T-helper 9 cell (primary cell): Measurements from ENCODE around the gene SLC2A4.

Experiments used
- DNase-seq: peaks from one replicate; pipeline ENCODE4 v3.0.0-alpha.2; 2020

SLC2A4 gene

DNA sequence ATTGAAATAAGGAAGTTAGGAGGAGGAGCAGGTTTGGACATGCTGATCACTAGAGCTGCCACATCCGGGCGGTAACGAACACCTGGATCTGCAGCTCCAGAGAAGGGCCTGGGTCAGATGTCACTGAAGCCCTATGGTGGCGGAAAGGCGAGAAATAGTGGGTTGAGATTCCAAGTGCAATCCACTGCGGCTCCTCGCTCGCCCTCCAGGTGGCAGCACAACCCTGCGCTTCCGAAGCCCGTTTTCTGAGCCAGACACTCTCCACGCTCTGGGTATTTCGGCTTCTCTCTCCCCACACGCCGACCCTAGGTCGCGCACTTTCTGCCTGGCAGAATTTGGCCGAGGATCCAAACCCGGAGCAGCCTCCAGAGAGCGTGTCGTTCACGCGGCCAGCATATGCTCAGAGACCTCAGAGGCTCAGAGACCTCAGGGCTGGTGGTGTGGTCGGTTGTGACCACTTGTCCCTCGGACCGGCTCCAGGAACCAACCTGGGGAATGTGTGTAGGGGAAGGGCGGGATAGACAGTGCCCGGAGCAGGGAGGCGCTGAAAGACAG, 922 bp upstream of the SLC2A4 start:
- peak; percentile 74 for DNase-seq

DNA sequence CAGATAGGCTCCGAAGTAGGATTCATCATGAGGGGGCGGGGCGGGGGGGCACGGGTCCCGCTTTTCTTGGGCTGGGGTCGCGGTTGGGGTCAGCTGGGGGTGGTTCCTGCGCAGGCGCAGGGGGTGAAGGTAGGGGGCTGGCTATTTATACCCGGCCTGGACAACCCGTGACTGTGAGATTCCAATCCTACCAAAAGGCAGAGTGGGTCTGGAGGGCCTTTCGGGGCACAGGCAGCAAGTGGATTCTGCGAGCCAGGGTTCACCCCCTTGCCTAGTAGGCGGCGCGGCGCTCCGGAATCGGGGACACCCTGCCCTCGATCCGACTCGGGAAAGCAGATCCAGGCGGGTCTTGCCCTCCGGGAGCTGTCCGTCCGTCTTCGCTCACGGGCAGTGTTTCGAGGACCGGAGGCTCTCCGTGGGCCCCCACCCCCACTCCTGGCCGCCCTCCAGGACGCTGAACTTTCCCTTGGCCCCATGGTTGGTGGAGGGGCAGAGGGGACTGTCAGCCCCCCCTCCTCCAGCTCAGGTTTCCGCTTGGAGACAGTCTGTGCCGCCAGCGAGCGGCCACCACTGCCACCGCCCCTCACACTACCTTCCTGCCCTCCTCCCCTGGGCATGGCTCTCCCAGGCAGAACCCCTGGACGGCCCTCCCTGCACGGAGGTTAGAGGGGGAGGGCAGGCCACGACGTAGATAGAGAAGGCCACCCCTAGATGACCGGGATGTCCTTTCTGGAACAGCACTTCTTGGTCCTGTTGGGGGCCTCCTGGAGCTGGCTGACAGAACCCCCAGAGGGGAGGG, 634 bp downstream of the SLC2A4 start:
- DNase-seq = no peak

DNA sequence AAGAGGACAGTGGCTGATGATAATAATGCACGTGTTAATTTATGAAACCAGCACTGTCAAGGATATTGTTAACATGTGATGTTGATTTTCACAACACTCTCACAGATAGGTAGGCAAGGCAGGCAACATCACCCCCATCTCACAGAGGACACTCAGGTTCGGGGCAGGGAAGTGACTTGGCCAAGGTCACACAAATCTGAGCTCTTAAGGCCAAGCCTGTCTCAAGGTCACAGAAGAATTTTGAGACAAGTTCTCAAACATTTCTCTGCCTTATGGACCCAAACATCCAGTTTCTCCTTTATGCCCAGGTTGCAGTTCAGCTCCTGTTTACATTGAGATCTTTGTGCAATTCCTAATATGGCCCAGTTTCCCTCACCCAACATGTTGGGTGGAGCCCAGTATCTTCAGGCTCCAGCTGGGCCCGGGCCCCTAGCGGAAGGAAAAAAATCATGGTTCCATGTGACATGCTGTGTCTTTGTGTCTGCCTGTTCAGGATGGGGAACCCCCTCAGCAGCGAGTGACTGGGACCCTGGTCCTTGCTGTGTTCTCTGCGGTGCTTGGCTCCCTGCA, 1.3 kb downstream of the SLC2A4 start:
- no peak for DNase-seq

DNA sequence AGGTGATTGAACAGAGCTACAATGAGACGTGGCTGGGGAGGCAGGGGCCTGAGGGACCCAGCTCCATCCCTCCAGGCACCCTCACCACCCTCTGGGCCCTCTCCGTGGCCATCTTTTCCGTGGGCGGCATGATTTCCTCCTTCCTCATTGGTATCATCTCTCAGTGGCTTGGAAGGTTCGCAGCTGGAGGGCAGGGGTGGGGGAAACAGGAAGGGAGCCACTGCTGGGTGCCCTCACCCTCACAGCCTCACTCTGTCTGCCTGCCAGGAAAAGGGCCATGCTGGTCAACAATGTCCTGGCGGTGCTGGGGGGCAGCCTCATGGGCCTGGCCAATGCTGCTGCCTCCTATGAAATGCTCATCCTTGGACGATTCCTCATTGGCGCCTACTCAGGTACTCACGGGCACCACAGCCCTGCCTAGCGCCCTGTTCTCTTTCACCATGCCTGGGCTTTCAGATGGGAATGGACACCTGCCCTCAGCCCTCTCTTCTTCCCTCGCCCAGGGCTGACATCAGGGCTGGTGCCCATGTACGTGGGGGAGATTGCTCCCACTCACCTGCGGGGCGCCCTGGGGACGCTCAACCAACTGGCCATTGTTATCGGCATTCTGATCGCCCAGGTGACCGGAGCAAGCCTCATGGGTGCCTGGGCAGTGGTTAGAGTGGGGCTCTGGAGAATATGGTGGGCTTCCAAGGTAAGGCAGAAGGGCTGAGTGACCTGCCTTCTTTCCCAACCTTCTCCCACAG, 2.1 kb downstream of the SLC2A4 start:
- DNase-seq = no peak

DNA sequence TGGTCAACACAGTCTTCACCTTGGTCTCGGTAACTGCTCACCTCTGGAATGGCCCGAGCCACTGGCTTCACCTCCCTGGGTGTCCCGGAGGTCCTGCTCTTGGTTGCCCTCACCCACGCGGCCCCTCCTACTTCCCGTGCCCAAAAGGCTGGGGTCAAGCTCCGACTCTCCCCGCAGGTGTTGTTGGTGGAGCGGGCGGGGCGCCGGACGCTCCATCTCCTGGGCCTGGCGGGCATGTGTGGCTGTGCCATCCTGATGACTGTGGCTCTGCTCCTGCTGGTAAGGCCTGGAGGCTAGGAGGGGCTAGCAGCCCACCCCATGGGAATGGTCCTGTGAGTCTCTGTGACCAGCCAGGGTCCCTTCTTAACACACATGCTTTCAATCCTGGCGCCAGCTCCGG, 3.4 kb downstream of the SLC2A4 start:
- no peak for DNase-seq

DNA sequence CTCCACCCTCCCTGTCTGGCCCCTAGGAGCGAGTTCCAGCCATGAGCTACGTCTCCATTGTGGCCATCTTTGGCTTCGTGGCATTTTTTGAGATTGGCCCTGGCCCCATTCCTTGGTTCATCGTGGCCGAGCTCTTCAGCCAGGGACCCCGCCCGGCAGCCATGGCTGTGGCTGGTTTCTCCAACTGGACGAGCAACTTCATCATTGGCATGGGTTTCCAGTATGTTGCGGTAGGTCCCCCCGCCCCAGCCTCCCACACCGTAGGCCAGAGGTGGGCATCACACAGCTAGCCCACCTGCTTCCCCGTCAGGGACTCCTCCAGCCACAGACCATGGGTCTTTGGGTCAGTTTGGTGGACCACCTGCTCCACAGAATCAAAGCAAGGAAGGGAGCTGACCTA, 4.2 kb downstream of the SLC2A4 start:
- no peak for DNase-seq

DNA sequence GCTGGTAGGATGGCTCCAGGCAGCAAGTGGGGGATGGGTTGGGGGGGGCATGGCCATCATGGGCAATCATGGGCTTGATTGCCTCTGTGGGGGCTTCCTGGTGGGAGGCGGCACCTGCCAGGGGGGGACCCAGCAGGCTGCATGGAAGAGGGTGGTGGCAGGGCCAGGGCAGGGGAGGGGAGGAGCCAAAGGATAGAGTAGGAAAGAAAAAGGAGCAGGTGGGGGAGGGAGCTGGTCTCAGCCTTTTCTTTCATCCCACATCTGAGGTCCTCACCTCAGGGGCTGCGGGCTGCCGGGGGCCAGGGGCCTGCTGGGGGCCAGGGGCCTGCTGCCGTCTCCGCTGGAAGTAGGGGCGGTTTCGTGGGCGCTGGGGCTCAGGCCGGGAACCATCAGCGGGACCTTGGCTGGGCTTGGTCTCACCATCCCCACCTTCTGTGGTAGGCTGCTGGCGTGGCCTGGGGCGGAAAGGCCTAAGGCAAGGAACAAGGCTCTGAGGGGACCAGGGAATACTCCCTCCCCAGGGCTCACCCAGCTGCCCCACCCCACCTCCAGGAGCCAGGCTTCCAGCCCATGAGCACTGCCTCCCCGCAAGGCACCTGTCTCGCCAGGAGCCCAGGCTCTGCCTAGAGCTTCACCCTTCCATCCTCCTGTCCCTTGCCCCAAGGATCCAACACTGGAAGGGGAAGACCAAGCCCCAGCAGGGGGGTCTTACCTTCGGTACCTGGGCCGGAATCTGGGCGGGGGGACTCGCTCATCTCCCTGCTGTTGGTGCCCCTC, 7.9 kb downstream of the SLC2A4 start:
- DNase-seq = no peak

DNA sequence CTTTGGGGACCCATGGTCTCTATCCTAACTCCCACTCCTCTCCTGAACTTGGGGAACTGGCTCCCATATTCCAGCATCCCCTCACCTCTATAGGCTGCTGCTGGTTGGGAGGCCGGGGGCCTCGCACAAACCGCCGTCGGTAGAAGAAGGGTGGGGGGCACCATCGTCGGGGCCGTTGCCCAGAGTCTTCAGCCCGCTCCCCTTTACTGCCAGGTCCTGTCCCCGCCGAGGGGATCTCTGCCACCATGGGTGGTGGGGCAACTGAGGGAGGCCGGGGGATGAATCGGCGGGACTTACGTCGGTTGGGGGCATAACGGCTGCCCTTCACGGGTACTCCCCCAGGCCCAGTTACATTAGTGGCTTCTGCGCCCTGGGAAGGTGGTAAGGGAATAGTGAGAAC, 8.6 kb downstream of the SLC2A4 start:
- no peak for DNase-seq

DNA sequence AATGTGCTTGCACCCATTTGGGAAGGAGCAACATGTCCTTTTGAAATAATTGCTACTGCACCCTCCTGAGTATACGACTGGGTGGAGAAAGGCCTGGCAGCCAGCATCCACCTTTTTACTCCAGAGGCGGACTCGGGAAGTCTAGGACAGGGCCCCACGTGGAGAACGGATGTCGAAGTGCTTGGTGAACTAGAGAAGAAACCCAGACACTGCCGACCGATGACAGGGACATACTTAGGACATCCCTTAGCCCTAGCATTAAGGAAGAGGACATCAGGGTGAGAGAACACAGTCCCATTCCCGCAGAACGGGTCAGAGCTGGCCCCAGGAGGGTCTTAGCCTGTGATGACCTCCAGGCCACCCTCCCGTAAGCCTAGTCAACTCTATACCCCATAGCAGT, 9.2 kb downstream of the SLC2A4 start:
- DNase-seq = no peak

DNA sequence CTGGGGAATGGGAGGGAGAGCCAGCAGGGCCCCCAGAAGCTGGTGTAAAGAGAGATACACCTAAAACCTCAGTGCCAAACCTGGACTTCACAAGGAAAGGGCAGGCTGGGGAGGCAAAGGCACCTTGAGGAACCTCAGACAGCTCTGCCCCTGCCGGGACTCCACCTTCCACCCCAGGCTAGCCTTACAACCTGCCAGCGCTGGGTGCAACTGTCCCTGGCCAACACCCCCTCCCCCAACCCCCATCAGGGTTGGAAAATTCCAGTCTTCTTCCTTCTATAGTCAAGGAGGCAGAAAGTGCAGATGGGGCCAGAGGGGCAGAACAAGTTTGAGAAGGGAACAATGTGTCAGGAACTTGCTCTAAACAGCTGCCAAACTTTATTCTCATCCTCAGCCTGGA, 10.7 kb downstream of the SLC2A4 start:
- DNase-seq = no peak

DNA sequence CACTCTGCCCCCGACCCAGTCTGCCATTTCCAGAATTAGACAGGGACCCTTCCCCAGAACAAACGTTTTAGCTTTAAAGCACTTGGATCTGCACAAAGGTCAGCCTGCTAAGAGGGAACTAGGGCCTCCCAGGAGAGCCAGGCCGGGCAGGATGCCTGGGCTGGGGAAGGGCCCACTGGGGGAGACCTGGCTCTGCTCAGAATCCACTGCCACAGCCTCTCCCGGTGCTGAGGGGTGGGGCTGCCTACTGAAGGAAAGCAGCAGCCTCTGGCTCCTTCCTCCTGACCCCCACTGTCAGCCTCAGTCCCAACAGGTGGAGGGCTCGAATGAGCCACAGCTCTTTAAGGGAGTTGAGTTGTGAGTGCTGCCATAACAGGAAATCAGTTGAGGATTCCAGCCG, 11.2 kb downstream of the SLC2A4 start:
- no peak for DNase-seq

DNA sequence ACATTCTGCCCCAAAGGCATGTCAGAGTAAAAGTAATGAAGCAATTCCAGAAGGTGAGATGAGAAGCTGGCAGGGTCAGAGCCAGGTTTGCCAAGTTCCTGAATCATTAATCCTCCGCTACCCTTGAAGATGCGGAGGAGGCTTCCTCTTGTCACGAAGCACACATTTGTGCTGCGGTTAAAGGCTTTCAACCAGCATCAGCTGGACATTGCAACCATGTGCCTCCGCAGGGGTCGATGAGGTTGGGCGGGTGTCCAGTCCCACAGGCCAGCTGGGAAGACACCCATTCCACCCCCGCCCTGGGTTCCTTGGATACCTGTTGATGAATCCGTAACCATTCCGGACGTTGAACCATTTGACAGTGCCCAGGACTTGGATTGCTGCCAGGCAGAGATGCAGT, 11.6 kb downstream of the SLC2A4 start:
- DNase-seq = no peak

DNA sequence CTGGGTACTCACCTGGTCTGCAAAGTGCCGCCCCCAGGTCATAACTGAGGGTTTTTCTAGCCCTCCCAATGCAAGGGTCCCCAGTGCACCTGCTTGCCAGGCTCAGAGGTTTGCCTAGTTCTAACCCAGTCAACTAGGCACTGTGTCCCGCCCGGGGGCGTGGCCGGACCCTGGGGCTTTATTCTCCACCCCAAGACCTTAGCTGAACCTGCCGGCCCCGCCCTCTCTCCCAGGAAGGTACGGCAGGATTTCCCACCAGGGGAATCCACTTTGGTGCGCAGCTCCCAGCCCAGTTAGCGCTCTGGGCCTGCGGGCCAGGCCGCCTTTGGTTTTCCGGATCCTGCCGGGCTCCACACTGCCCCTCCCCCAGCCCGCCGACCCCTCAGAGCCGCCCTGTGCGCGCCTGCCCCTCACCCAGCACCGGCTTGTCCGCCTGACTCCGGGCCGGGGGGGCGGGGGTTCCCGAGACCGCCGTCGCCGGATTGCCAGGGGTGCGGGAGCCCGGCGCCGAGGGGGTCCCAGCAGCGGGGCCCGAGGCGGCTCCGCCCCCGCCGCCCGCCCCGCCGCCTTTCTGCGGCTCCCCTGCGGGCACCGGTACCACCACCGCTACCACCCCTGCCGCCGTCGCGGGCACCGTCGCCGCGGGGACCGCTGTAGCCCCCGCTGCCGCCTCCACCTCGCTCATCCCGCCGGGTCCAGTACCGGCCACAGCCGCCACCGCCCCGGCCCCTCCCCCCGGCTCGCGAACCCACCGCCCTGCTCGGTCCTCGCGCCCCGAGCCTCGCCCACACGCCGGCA, 12.5 kb downstream of the SLC2A4 start:
- no peak for DNase-seq

DNA sequence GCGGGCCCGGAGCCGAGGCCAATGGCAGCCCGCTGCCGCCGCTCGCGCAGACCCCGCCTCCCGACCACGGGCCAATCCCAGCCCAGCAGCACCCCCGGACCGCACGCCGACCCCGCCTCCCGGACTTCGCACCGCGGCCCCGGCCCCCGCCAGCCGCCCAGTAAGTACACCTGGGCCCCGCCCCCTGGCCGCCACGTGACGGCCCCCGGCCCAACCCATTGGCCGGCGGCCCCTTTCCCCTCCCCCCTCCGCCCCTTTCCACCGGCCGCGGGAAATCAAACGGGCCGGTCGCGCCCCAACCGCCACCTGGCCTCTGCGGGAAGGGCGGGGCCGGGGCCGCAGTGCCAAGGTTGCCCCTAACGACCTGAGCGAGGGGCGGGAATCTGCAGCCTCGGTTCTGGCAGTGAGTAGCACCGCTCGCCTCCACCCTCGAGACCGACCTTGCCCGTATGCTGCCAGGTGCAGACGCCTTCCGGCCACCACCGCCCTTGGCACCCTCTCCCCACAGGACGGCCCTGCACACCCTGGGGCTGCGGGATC, 13.2 kb downstream of the SLC2A4 start, which contains the start of gene YBX2:
YBX2 (minus strand) TSS at position 26 of the 540 bp plus-strand sequence. CDS start 139 bp downstream, outside the sequence.
- DNase-seq = peak; percentile 66

DNA sequence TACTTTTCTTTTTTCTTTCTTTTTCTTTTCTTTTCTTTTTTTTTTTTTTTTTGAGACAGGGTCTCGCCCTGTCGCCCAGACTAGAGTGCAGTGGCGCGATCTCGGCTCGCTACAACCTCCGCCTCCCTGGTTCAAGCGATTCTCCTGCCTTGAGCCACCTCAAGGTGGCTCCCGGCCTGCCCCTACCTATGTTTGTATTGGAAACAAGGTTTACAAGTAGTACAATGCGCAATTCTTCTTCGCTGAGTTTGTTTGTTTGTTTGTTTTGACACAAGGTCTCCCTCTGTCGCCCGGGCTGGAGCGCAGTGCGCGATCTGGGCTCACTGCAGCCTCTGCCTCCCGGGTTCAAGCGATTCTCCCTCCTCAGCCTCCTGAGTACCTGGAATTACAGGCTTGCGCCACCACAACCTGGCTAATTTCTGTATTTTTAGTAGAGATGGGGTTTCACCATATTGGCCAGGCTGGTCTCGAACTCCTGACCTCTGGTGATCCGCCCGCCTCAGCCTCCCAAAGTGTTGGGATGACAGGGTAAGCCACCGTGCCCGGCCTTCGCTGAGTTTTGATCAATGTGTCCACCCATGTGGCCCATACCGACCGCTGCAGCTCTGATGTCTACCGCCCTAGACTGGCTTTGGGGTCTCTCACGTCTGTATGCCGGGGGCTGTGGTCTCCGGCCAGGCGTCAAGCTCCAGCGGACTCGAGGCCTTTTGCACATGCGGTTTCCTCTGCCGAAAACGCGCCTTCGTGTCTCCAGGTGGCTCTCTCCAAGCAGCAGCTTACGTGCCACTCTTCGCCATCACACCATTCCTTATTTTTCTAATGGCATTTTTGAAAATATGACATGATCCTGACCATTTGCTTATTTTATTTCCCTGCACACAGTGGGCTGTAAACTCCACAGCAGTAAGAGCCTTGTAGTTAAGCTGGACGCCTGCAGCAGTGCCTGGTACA, 14.0 kb downstream of the SLC2A4 start:
- no peak for DNase-seq

DNA sequence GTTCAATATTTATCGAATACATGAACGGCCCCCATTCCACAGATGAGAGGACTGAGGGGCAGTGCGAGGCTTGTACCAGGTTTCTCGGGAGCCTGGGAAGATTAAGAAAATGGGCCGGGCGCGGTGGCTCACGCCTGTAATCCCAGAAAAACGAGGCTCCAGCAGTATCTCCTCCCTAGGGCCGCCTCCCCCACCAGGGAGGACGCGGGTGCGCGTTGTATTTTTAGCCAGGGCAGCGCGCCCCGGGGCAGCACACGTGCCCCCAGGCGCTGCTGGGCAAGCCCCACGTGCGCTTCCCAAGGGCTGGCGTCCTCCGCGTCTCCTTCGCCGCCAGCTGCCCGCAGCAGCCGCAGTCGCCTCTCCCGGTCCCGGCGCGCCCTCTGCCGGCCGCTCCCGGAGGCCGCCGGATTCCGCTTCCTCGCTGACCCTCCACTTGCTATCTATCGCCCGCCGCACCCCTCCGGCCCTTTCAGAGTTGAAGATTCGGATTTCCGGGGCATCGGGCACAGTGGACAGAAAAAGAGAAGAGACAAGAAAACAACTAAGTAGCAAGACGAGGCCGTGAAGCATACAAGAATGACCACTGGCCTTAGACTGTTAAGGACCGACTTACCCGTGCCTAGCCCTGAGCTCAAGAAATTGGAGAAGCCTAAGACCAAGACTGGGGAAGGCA, 14.8 kb downstream of the SLC2A4 start:
- DNase-seq = peak; percentile 65

DNA sequence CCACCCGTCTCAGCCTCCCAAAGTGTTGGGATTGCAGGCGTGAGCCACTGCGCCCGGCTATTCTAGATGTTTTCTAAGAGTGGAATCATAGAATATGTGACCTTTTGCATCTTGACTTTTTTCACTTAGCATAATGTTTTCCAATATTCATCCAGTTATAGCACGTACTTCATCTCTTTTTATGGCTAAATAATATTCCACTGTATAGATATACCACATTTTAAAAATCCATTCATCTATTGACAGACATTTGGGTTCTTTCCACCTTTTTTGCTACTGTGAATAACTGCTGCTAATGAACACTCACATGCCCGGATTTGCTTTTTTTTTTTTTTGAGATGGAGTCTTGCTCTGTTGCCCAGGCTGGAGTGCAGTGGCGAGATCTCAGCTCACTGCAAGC, 22.7 kb downstream of the SLC2A4 start:
- no peak for DNase-seq

DNA sequence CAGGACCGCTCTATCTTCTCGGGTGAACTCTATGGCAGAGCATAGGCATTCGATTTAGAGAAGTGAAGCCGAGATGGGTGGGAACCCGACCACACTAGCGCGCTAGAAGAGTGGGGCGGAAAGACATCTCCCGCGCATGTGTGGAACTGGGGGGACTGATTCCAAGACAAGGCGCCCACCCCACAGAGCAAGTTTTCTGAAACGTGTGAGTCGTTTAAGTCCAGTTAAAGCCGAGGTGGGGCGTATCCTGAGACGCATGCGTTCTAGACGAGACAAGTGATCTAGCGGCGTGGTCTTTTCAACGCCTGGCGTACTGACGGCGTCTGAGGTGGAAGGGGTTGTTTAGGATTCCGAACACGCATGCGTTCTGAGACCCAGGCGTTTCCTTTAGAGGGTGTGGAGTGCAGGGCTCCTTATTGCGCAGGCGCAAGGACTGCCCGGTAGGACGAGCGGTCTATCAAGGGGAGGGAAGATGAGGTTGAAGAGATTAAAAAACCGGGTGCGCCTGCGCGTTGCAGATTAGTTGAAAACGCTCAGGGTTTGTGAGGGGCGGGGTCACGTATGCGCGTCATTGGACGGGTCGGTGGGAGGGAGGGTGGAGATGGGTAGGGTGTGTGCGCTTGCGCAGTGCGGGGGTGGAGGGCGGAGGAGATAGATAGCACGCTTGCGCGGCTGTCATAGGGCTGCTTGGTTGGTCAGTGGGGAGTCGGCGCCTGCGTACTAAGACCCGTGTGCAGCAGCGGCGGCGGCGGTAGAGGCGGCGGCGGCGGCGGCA, 25.6 kb downstream of the SLC2A4 start, which contains the start of gene EIF5A:
EIF5A (plus strand) TSS at position 718 of the 775 bp plus-strand sequence. CDS start 2,008 bp downstream, outside the sequence.
- peak; percentile 100 for DNase-seq
